ENCODE measurements around the gene DNAJB7. TPM values are rescaled to one million over a fixed set of nuclear protein-coding genes. Genes with fewer than 3 reads are reported as not detected.

Gene DNAJB7
- total RNA-seq, 1 donor from 2014 or later: not detected

GRCh38 chr22:40819599-40820140, 42.2 kb downstream of the DNAJB7 start:
- TF ChIP-seq CTCF (conservative IDR thresholded peaks at IDR 0.05; ENCODE audit: low read depth, low read length): no peak
- DNase-seq (ENCODE audit: low read depth): no peak
- peak overlapping the region; percentile 99 for H3K4me3 ChIP-seq (ENCODE audit: low read depth, low read length)

GRCh38 chr22:40818747-40819598, 42.9 kb downstream of the DNAJB7 start, which contains the start of gene SLC25A17:
Gene SLC25A17, minus strand, starts transcription at chr22:40819346. Its CDS starts 98 bp downstream, at chr22:40819248.
- no peak for DNase-seq (ENCODE audit: low read depth)
- H3K4me3 ChIP-seq (ENCODE audit: low read depth, low read length): peak within 1 kb of the TSS; percentile 99
- TF ChIP-seq CTCF (conservative IDR thresholded peaks at IDR 0.05; ENCODE audit: low read depth, low read length): peak; percentile 45

GRCh38 chr22:40818192-40818746, 43.6 kb downstream of the DNAJB7 start:
- peak overlapping the region; percentile 99 for H3K4me3 ChIP-seq (ENCODE audit: low read depth, low read length)
- TF ChIP-seq CTCF (conservative IDR thresholded peaks at IDR 0.05; ENCODE audit: low read depth, low read length): no peak
- no peak for DNase-seq (ENCODE audit: low read depth)

GRCh38 chr22:40817737-40818136, 44.2 kb downstream of the DNAJB7 start:
- no peak for TF ChIP-seq CTCF (conservative IDR thresholded peaks at IDR 0.05; ENCODE audit: low read depth, low read length)
- no peak for DNase-seq (ENCODE audit: low read depth)
- H3K4me3 ChIP-seq (ENCODE audit: low read depth, low read length): no peak overlapping the region

GRCh38 chr22:40813912-40814315, 48.0 kb downstream of the DNAJB7 start:
- no peak for DNase-seq (ENCODE audit: low read depth)
- TF ChIP-seq CTCF (conservative IDR thresholded peaks at IDR 0.05; ENCODE audit: low read depth, low read length): no peak
- no peak overlapping the region for H3K4me3 ChIP-seq (ENCODE audit: low read depth, low read length)

Other genes with a start within 250 kb of the DNAJB7 start
- gene MRTFA, start 225.4 kb downstream of the DNAJB7 start, total RNA-seq: 32.7 and 52.1 TPM in 2 replicates
- 0.23 TPM in 1 of 2 replicates, not detected in the other for gene MCHR1, start 182.6 kb downstream of the DNAJB7 start, total RNA-seq
- 16.3 and 29.6 TPM in 2 replicates for gene SLC25A17, start 42.8 kb downstream of the DNAJB7 start, total RNA-seq
- 126 and 159 TPM in 2 replicates for gene ST13, start 5.5 kb downstream of the DNAJB7 start, total RNA-seq
- 7.1 and 9.1 TPM in 2 replicates for gene XPNPEP3, start 5.0 kb downstream of the DNAJB7 start, total RNA-seq
- gene RBX1, start 89.3 kb upstream of the DNAJB7 start, total RNA-seq: 88.5 and 109 TPM in 2 replicates
- gene EP300, start 230.5 kb upstream of the DNAJB7 start, total RNA-seq: 17.1 and 30.0 TPM in 2 replicates

Data from epithelial cell of proximal tubule (primary cell).